GM12878 (cell line): Measurements from ENCODE around the gene IRGM. TPM values are rescaled to one million over a fixed set of nuclear protein-coding genes. Genes with fewer than 3 reads are reported as not detected.

ENCODE experiments used
- ATAC-seq: fragments of 200-7000 bp; cut with Tn5 transposase; 3 replicates; pipeline ENCODE4 v1.9.1; 2020; ENCODE audit warnings: mild to moderate bottlenecking, moderate library complexity
- BruUV-seq: library from RNA; stranded (reverse); fragments of 400-500 nt; replicated peaks from 2 replicates; lab custom pipeline; 2021; lab: Mats Ljungman, UMichigan
- CTCF ChIA-PET: fragments of 300-600 bp; sonication (Branson Sonifier 250); formaldehyde crosslinking; extraction: SDS; loops from one replicate; lab custom pipeline; 2021; ENCODE audit warnings: inconsistent platforms; lab: Yijun Ruan, JAX
- POLR2A ChIA-PET: fragments of 350-600 bp; formaldehyde crosslinking; extraction: SDS; loops from one replicate; lab custom pipeline; 2021; ENCODE audit warnings: inconsistent platforms; lab: Charles Lee
- RAD21 ChIA-PET: fragments of 300-600 bp; sonication (Branson Sonifier 250); formaldehyde crosslinking; loops from one replicate; lab custom pipeline; 2023; ENCODE audit warnings: antibody characterized with exemption; ENCODE audit not compliant: unreplicated experiment; lab: Charles Lee
- SMC1A ChIA-PET: fragments of 300-600 bp; sonication (Branson Sonifier 250); formaldehyde crosslinking; loops from one replicate; lab custom pipeline; 2023; ENCODE audit not compliant: unreplicated experiment, uncharacterized antibody; lab: Charles Lee
- DNase-seq: peaks from one replicate; pipeline ENCODE4 v3.0.0-alpha.2; 2011; ENCODE audit warnings: low read depth, low spot score
- FAIRE-seq: peaks from 3 replicates; lab custom pipeline; 2011; peaks lifted over from hg19 to GRCh38; lab: Jason Lieb, UNC
- H2AFZ ChIP-seq: 2 replicates; pipeline ENCODE4 v1.6.0; 2011; ENCODE audit warnings: low read depth, low read length, control low read depth; ENCODE audit not compliant: control insufficient read depth
- H3K27ac ChIP-seq: 2 replicates; pipeline ENCODE4 v1.5.1; 2011; ENCODE audit warnings: control low read depth; ENCODE audit not compliant: control insufficient read depth, insufficient read depth
- H3K27me3 ChIP-seq, 2 experiments: replicated peaks in 1 of 2; 2 replicates each; pipeline versions ENCODE4 v1.6.0 to v1.6.1; 2011; ENCODE audit warnings: low read length in 1 of 2; ENCODE audit not compliant: control insufficient read depth in 2 of 2, insufficient read depth in 2 of 2
- H3K36me3 ChIP-seq, 2 experiments: 2 replicates each; pipeline ENCODE4 v1.5.1; 2011; ENCODE audit warnings: low read length in 1 of 2; ENCODE audit not compliant: control insufficient read depth in 2 of 2, insufficient read depth in 2 of 2
- H3K4me1 ChIP-seq: 2 replicates; pipeline ENCODE4 v1.6.1; 2011; ENCODE audit warnings: mild to moderate bottlenecking, low read length, moderate library complexity, mixed read lengths; ENCODE audit not compliant: control insufficient read depth, insufficient read depth
- H3K4me2 ChIP-seq: 2 replicates; pipeline ENCODE4 v1.6.0; 2011; ENCODE audit warnings: control low read depth; ENCODE audit not compliant: control insufficient read depth, insufficient read depth
- H3K4me3 ChIP-seq: fragments of 200-600 bp; sonication (generic); 2 replicates; pipeline ENCODE4 v1.5.1; 2016
- H3K79me2 ChIP-seq: 2 replicates; pipeline ENCODE4 v1.6.0; 2011; ENCODE audit warnings: low read length; ENCODE audit not compliant: control insufficient read depth, insufficient read depth
- H3K9ac ChIP-seq: 2 replicates; pipeline ENCODE4 v1.8.0; 2011; ENCODE audit warnings: low read length, control low read depth, mixed read lengths; ENCODE audit not compliant: control insufficient read depth, insufficient read depth
- H3K9me3 ChIP-seq: replicated peaks from 3 replicates; pipeline ENCODE4 v1.5.1; 2011; ENCODE audit warnings: mild to moderate bottlenecking, low read length; ENCODE audit not compliant: control insufficient read depth, insufficient read depth
- H4K20me1 ChIP-seq: 2 replicates; pipeline ENCODE4 v1.6.0; 2011; ENCODE audit not compliant: control insufficient read depth, insufficient read depth
- CBX3 ChIP-seq: fragments of 200-600 bp; sonication (generic); IDR thresholded peaks from 2 replicates; pipeline ENCODE4 v1.6.1; 2016; ENCODE audit warnings: low read depth, borderline replicate concordance
- NFIC ChIP-seq: IDR thresholded peaks from 2 replicates; pipeline ENCODE4 v1.6.1; 2012; ENCODE audit warnings: low read depth, mild to moderate bottlenecking, inconsistent platforms, low read length, moderate library complexity
- PML ChIP-seq: IDR thresholded peaks from 2 replicates; pipeline ENCODE4 v1.6.1; 2012; ENCODE audit warnings: low read length, inconsistent platforms
- SUZ12 ChIP-seq: fragments of 200-600 bp; sonication (generic); IDR thresholded peaks from one replicate; pipeline ENCODE4 v1.6.1; 2018; ENCODE audit warnings: antibody characterized with exemption, mild to moderate bottlenecking; ENCODE audit not compliant: unreplicated experiment
- YBX1 ChIP-seq: fragments of 450-650 bp; IDR thresholded peaks from 2 replicates; pipeline ENCODE4 v1.6.1; 2016; ENCODE audit warnings: antibody characterized with exemption
- ZNF622 ChIP-seq: fragments of 450-650 bp; IDR thresholded peaks from 2 replicates; pipeline ENCODE4 v1.6.1; 2017; ENCODE audit warnings: mild to moderate bottlenecking, inconsistent platforms
- ZSCAN29 ChIP-seq: fragments of 450-650 bp; IDR thresholded peaks from 2 replicates; pipeline ENCODE4 v1.6.1; 2017; ENCODE audit warnings: mild to moderate bottlenecking, moderate library complexity
- WGBS: methylation state at CpG from one replicate; pipeline ENCODE4 v1.1.6; 2016; ENCODE audit warnings: low lambda C conversion rate; ENCODE audit not compliant: insufficient replicate concordance, insufficient coverage; ENCODE audit errors: missing lambda C conversion rate; 5-methylcytosine and 5-hydroxymethylcytosine counted together
- in situ Hi-C: fragments of 300-500 bp; cut with MboI; formaldehyde crosslinking; loops from 9 replicates; pipeline ENCODE4 v1.14.3; 2018; ENCODE audit warnings: mixed read lengths
- intact Hi-C: fragments of 100-400 bp; cut with micrococcal nuclease; formaldehyde crosslinking; loops from one replicate; pipeline ENCODE4 v1.14.2; 2022; ENCODE audit not compliant: unreplicated experiment
- polyA plus RNA-seq, 11 experiments: library from polyadenylated mRNA; depleted of rRNA in 4 of 11; unstranded in 6 of 11; stranded (reverse) in 5 of 11; fragments of >200 nt; fragmentation: Nextera tagmentation in 4 of 11; fragmentation: Illumina TruSeq in 1 of 11; extraction: Ambion mirVana in 4 of 11; extraction: Trizol in 1 of 11; gene quantifications; 1 replicate in 1 of 11; 2 replicates in 10 of 11; pipeline versions ENCODE4 v1.2.1 to v1.2.3, GENCODE V29; 2011 to 2016; ENCODE audit warnings: inconsistent platforms in 2 of 11, missing spikeins in 2 of 11, low read depth in 1 of 11
- total RNA-seq, 4 experiments: library from RNA; depleted of rRNA in 3 of 4; stranded (reverse); fragments of >200 nt in 3 of 4; fragmentation: Illumina TruSeq in 1 of 4; extraction: Trizol in 1 of 4; gene quantifications; 2 replicates each; pipeline versions ENCODE4 v1.2.1 to v1.2.3, GENCODE V29; 2013 to 2021
- TF ChIP-seq, protein P1 (sequence below): fragments of 450-650 bp; IDR thresholded peaks from 2 replicates; pipeline ENCODE4 v1.6.1; 2016; ENCODE audit warnings: mild to moderate bottlenecking

Gene IRGM
- total and polyA plus RNA-seq, 10 of the 15 experiments (the other 5 are each of a cell fraction or from before 2014, with no cell fraction given): 0.11 to 0.38 (median 0.27) TPM; not detected in 2

DNA sequence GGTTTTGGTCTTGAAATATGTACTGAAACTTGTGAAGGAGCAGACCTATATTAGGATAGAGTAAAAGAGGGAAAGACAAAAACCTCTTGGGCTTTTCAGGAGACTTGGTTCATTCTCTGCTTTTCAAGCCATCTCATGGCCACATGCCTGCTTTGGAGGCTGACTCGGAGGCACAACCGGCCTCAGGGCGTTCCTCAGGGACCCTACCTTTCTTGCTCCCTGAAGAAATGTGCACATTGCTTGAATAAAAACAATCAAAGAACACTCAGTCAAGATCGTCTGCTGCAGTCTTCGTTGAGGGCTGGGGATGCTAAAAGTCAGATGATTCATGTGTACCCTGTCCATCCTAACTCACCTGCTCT, 994 bp downstream of the IRGM start:
- in situ Hi-C loops (loop anchor here (5.0 kb wide), 3 partner anchors 50 to 390 kb away; no protein-coding TSS in a partner anchor), intact Hi-C loops (loop anchor here (1.0 to 5.0 kb wide), 6 partner anchors 46 to 390 kb away; no protein-coding TSS in a partner anchor)
- peak overlapping the region; percentile 93 for H3K4me2 ChIP-seq
- no peak for TF ChIP-seq ZSCAN29
- TF ChIP-seq SUZ12: no peak
- no peak for TF ChIP-seq ZNF622
- TF ChIP-seq, protein P1, sequence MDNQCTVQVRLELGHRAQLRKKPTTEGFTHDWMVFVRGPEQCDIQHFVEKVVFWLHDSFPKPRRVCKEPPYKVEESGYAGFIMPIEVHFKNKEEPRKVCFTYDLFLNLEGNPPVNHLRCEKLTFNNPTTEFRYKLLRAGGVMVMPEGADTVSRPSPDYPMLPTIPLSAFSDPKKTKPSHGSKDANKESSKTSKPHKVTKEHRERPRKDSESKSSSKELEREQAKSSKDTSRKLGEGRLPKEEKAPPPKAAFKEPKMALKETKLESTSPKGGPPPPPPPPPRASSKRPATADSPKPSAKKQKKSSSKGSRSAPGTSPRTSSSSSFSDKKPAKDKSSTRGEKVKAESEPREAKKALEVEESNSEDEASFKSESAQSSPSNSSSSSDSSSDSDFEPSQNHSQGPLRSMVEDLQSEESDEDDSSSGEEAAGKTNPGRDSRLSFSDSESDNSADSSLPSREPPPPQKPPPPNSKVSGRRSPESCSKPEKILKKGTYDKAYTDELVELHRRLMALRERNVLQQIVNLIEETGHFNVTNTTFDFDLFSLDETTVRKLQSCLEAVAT: no peak
- no peak for TF ChIP-seq YBX1
- no peak for TF ChIP-seq CBX3
- no peak for TF ChIP-seq PML
- TF ChIP-seq NFIC: no peak
- no peaks in the 10 kb centered on the region; the same call in 2 of the 3 replicates for H3K9me3 ChIP-seq
- POLR2A ChIA-PET: interaction anchor here (0.8 to 2.0 kb wide), 3 partner anchors 147 to 386 kb away, joined by 3 to 8 read pairs (median 4); partner anchors contain the start of gene RBM22
- H2AFZ ChIP-seq: peak overlapping the region; percentile 84; the same call in 1 of the 2 replicates
- no peak overlapping the region for H3K9ac ChIP-seq
- DNase-seq (no peak), ATAC-seq (no peak), FAIRE-seq (no peak)
- no TSS peak for BruUV-seq
- SMC1A ChIA-PET: interaction anchor here (1.0 to 3.8 kb wide), 13 partner anchors 46 to 448 kb away, joined by 3 to 40 read pairs (median 6); partner anchors contain the start of genes DCTN4 and RBM22
- H3K4me3 ChIP-seq: no peak overlapping the region
- H3K4me1 ChIP-seq: peaks cover 7% of the 10 kb centered on the region
- 50% methylated on average over 5 of the region's 5 CpGs for WGBS
- no peaks in the 10 kb centered on the region for H4K20me1 ChIP-seq
- H3K27me3 ChIP-seq: no peaks in the 10 kb centered on the region
- no peaks in the 10 kb centered on the region for H3K36me3 ChIP-seq
- CTCF ChIA-PET: interaction anchor here (0.7 to 4.0 kb wide), 28 partner anchors 13 to 469 kb away, joined by 3 to 90 read pairs (median 5); partner anchors contain the start of genes RBM22 and SMIM3
- RAD21 ChIA-PET: interaction anchor here (0.6 to 3.9 kb wide), 14 partner anchors 42 to 390 kb away, joined by 3 to 43 read pairs (median 5); partner anchors contain the start of genes RBM22 and SMIM3
- no peaks in the 10 kb centered on the region for H3K79me2 ChIP-seq
- no peak overlapping the region for H3K27ac ChIP-seq
